Kidney capillary endothelial cell (primary cell): ENCODE measurements around the gene LATS2.
"Not testable (repeated sequence)": the region's sequence is repeated elsewhere in the genome, so short reads cannot be mapped to it uniquely, and the experiment has no call there.

Experiments
- DNase-seq: peaks from one replicate; pipeline ENCODE4 v3.0.0-alpha.2; 2018; ENCODE audit warnings: low spot score

Gene LATS2

GRCh38 chr13:20960663-20961309, 100.6 kb downstream of the LATS2 start:
- no peak for DNase-seq

DNA sequence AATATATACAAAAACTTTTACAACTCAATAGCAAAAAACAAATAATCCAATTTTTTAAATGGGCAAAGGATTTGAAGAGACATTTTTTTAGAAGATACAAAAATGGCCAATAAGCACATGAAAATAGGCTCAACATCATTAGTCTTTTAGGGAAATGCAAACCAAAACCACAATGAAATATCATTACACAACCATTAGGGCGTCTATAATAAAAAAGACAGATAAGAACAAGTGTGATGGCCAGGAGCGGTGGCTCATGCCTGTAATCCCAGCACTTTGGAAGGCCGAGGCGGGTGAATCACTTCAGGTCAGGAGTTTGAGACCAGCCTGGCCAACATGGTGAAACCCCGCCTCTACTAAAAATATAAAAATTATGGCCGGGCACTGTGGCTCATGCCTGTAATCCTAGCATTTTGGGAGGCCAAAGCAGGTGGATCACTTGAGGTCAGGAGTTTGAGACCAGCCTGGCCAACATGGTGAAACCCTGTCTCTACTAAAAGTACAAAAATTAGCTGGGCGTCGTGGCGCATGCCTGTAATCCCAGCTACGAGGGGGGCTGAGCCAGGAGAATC, 104.3 kb downstream of the LATS2 start:
- DNase-seq = not testable (repeated sequence)

GRCh38 chr13:20955496-20955895, 105.9 kb downstream of the LATS2 start:
- DNase-seq = no peak

- DNase-seq = no peak
Observed at GRCh38 chr13:20953245-20953931, 108.0 kb downstream of the LATS2 start.

DNA sequence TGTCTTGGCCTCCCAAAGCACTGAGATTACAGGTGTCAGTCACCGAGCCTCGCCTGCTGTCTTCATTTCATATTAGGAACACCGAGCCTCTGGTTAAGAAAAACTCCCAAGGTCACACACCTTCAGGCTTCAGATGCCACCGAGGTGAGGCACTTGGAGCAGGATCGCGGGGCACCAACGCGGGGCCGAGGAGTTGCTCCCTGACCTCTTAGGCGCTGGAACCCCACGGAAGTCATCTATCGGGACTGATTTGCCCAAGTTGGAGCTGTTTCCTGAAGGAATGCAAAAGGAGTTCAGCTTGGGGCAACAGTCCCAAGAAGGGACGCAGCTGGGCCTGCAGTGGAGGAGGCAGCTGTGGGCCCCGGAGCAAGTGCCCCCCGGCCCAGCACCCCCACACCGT, 108.5 kb downstream of the LATS2 start:
- no peak for DNase-seq

- not testable (repeated sequence) for DNase-seq
Observed at GRCh38 chr13:20948001-20948400, 113.4 kb downstream of the LATS2 start.

GRCh38 chr13:20945952-20946383, 115.4 kb downstream of the LATS2 start:
- no peak for DNase-seq

DNA sequence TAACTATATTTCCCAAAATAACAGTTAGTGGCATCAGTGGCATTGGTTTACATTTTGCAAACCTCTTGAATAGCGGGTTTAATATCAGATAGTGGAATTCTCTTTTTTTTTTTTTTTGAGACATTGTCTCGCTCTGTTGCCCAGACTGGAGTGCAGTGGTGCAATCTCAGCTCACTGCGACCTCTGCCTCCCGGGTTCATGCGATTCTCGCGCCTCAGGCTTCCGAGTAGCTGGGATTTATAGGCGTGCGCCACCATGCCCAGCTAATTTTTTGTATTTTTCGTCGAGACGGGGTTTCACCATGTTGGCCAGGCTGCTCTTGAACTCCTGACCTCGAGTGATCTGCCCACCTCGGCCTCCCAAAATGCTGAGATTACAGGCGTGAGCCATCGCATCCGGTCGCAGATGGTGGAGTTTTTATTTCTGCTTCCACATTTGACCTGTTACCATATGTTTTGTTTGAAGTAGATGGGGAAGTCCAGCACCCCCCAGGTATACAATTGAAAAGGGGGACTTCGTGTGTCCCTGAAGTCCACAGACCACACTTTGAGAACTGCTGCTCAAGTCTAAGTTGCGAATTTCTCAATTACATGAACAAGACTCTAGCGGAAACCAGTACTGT, 118.3 kb downstream of the LATS2 start:
- DNase-seq = no peak

GRCh38 chr13:20940511-20940910, 120.9 kb downstream of the LATS2 start:
- DNase-seq = not testable (repeated sequence)

GRCh38 chr13:20940083-20940482, 121.3 kb downstream of the LATS2 start:
- DNase-seq = no peak

DNA sequence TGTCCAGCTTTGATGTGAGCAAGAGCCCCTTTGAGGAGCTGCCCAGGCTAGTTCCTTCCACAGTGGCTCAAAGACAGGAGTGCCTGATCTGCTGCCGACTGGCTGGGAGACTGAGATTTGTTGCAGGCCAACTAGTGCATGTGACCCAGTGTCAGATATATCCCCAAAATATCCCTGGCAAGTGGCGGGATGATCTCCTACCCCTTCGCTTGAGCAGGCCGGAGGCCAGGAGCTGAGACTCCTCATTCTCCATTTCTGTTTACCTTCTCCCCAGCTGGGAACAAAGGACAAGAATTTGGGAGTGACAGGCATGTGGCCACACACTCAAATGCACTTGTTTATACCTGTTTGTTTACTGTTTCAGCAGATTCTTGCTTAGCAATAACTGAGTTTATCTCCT, 121.7 kb downstream of the LATS2 start:
- no peak for DNase-seq

- DNase-seq = no peak
Observed at GRCh38 chr13:20938302-20938701, 123.1 kb downstream of the LATS2 start.

DNA sequence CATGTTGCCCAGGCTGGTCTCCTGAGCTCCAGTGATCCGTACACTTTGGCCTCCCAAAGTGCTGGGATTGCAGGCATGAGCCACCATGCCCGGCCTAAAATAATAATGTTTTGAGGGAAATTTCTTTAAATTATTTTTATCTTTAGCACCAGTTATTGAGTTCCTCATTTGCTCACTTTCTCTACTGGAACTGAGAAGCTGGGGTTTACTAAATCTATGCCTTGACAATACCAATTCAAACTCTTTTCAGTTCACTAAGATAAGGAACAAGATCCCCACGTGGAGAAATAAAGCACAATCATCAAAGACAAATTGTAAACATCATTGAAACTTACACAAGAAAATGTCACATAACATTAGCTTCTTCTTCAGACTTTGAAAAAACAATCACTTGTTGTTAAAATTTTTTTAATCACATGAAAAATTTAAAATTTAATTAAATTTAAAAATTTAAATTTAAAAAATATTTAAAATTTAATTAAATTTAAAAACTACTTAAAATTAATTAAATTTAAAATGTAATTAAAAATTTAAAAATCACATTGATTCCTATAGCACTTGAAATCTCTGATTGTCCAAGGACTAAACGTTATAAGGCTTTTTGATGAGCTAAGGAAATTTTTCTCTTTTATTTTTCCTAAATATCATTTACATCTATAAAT, 133.7 kb downstream of the LATS2 start:
- DNase-seq = no peak

DNA sequence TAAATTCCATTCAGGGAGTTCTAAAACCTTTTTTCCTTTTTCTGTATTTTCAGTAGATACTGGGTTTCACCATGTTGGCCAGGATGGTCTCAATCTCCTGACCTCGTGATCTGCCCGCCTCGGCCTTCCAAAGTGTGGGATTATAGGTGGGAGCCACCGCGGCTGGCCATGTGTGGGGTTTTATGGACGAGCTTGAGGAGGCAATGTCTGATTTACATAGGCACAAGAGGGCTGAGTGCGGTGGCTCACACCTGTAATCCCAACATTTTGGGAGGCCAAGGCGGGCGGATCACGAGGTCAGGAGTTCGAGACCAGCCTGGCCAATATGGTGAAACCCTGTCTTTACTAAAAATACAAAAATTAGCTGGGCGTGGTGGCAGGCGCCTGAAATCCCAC, 136.0 kb downstream of the LATS2 start:
- not testable (repeated sequence) for DNase-seq

GRCh38 chr13:20924758-20925394, 136.5 kb downstream of the LATS2 start:
- DNase-seq = peak; percentile 79

DNA sequence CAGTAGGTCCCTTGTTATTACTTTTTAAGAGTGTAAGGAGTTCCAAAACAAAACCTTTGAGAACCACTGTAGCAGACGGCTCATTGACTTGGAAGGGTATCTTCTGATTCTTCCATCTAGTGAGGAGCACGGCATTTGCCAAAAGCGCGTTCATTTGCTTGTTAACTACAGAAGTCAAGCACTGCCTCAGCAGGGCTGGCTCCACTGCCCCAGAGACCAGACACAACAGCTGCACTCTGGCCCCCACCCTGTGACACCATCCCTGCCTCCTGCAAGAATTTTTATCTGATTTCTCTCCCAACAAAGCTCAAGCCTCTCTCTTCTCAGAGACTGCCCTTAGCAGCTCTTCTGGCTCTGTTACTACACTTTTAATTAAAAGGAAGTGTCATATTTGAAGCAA, 138.1 kb downstream of the LATS2 start:
- DNase-seq = no peak
